Coronary artery (tissue), 2 donors: ENCODE measurements around the gene PLEKHG4B.
A peak's percentile ranks its signal among the peaks of the same experiment; 100 is the strongest.

Source experiments
- DNase-seq: peaks from one replicate; pipeline ENCODE4 v3.0.0-alpha.2; 2017; ENCODE audit warnings: low spot score
- H3K27ac ChIP-seq, 2 donors: fragments of 200-600 bp; sonication (generic); one replicate each; pipeline ENCODE4 v1.5.1; 2016 to 2019
- H3K4me3 ChIP-seq: fragments of 200-600 bp; sonication (generic); 2 replicates; pipeline ENCODE4 v1.5.1; 2016; ENCODE audit warnings: mild to moderate bottlenecking, moderate library complexity
- CTCF ChIP-seq: fragments of 200-600 bp; sonication (generic); IDR thresholded peaks from one replicate; pipeline ENCODE4 v1.5.1; 2019; ENCODE audit warnings: antibody characterized with exemption

The PLEKHG4B gene

GRCh38 chr5:83029-83428 lies 8.9 kb upstream of the PLEKHG4B start:
- TF ChIP-seq CTCF = no peak
- Histone ChIP-seq H3K4me3 (no peak overlapping the region), H3K27ac (no peak overlapping the region)
- no peak for DNase-seq

GRCh38 chr5:85334-85995 lies 6.5 kb upstream of the PLEKHG4B start:
- no peak overlapping the region for H3K4me3 ChIP-seq
- peak; percentile 40 for DNase-seq
- H3K27ac ChIP-seq = no peak overlapping the region
- TF ChIP-seq CTCF = no peak

- H3K27ac ChIP-seq = no peak overlapping the region
- DNase-seq = peak; percentile 31
Measured at GRCh38 chr5:89337-90286, 2.4 kb upstream of the PLEKHG4B start.

GRCh38 chr5:90590-91547 lies 1.1 kb upstream of the PLEKHG4B start:
- TF ChIP-seq CTCF = no peak
- Histone ChIP-seq H3K4me3 (no peak overlapping the region), H3K27ac (no peak overlapping the region)
- peak; percentile 64 for DNase-seq

More at GRCh38 chr5:89337-90286, 2.4 kb upstream of the PLEKHG4B start:
- TF ChIP-seq CTCF = no peak
- H3K4me3 ChIP-seq = no peak overlapping the region

- DNase-seq = no peak
- no peak overlapping the region for H3K27ac ChIP-seq
- peak overlapping the region; percentile 66 for H3K4me3 ChIP-seq
- no peak for TF ChIP-seq CTCF
Measured at GRCh38 chr5:92401-93220, 643 bp downstream of the PLEKHG4B start.
